CD4-positive, alpha-beta T cell treated with Interleukin-6 at 100 ng/mL for 8 hours (primary cell): Measurements from ENCODE around the gene PPP2R3C.
A peak's percentile ranks its signal among the peaks of the same experiment; 100 is the strongest.
"Not testable (repeated sequence)": the region's sequence is repeated elsewhere in the genome, so short reads cannot be mapped to it uniquely, and the experiment has no call there.

ENCODE experiments used
- DNase-seq: peaks from one replicate; pipeline ENCODE4 v3.0.0-alpha.2; 2020; ENCODE audit warnings: mixed read lengths, low spot score

The PPP2R3C gene

GRCh38 chr14:35051796-35052195 is 70.0 kb downstream of the PPP2R3C start:
- DNase-seq: no peak

- no peak for DNase-seq
Measured at GRCh38 chr14:35050652-35051051, 71.1 kb downstream of the PPP2R3C start.

GRCh38 chr14:35047976-35048513 is 73.7 kb downstream of the PPP2R3C start:
- DNase-seq: no peak

DNA sequence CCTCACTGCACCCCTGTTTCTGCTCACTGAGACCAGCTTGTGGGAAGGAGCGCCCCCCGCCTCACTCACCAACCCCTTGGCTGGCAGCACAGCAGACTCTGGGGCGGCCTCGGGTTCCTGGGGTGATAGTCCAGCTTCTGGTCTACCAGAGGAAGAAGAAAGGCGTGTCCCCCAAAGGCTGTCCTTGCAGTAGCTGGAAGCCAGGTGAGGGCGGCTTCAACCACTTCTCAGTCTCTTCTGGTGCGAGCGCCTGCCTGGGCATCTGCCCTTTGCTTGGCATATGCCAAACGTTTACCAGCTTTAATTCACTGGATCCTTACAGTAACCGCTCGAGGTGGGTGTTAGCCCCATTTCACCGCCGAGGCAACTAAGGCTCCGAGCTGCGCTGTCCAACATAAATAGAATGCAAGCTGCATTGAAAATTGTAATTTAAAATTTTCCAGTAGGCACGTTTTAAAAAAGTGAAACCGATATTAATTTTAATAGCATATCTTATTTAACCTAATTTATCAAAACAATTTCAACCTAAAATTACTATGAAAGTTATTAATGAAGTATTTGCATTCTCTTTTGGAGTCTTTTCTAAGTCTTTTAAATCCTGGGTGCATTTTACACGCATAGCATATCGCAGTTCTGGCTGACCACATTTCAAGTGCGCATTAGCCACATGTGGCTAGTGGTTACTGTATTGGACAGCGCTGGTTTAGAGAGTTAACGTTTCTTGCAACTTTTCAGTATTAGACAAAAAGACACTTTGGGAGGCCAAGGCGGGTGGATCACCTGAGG is 74.8 kb downstream of the PPP2R3C start:
- DNase-seq: peak; percentile 43

- DNase-seq: peak; percentile 99
Measured at GRCh38 chr14:35046048-35046750, 75.6 kb downstream of the PPP2R3C start, which contains the start of gene FAM177A1. Gene FAM177A1 (plus strand): TSS chr14:35046272. CDS start chr14:35046464, 192 bp downstream.

DNA sequence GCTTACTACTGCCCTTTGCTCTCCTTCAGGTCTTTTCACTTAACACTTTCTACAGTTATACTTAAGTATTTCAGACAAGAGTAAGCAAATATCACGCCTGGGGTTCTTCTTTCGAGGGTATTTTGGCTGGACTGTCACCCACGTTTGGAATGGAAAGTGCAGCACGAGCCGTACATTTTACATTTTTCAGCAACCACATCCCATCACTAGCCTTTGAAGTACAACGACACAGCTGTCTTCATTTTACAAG is 76.1 kb downstream of the PPP2R3C start:
- no peak for DNase-seq

- DNase-seq: no peak
Measured at GRCh38 chr14:35044939-35045797, 76.6 kb downstream of the PPP2R3C start.

DNA sequence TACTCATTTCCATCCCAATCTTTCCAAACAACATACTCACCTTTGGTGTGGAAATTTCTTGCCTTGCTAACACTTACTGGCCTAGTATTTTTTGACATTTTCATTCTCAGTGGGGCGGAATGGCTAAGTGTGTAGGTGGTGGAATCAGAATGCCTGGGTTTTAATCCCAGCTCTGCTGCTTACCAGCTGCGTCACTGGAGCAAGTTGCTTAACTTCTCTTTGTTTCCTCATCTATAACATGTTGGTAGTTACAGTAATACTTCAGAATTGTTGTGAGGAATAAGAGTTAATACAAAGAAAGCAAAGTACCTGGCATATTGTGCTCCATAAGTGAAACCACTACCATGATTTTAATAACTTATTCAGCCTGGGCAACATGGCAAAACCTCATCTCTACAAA is 78.7 kb downstream of the PPP2R3C start:
- DNase-seq: no peak

GRCh38 chr14:35042632-35043031 is 79.2 kb downstream of the PPP2R3C start:
- no peak for DNase-seq

DNA sequence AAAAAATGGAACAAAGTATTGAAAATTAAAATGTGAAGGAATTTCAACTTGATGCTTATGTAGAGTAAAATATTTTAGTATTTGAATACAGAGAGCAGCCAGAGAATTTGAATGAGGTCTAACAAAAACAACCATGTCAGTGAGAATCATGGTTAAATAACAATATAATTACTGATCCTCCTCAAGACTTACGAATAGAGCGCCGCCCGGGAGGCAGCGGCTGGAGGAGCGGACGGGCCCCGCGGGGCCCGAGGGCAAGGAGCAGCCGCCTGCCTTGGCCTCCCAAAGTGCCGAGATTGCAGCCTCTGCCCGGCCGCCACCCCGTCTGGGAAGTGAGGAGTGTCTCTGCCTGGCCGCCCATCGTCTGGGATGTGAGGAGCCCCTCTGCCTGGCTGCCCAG is 83.5 kb downstream of the PPP2R3C start:
- DNase-seq: not testable (repeated sequence)
